GM19455 (cell line): Measurements from ENCODE around the gene TSPEAR.
"Not testable (repeated sequence)": the region's sequence is repeated elsewhere in the genome, so short reads cannot be mapped to it uniquely, and the experiment has no call there.

Experiments used
- ATAC-seq: cut with Tn5 transposase; IDR thresholded peaks from one replicate; pipeline ENCODE4 v1.9.1; 2021; ENCODE audit not compliant: unreplicated experiment

The TSPEAR gene

DNA sequence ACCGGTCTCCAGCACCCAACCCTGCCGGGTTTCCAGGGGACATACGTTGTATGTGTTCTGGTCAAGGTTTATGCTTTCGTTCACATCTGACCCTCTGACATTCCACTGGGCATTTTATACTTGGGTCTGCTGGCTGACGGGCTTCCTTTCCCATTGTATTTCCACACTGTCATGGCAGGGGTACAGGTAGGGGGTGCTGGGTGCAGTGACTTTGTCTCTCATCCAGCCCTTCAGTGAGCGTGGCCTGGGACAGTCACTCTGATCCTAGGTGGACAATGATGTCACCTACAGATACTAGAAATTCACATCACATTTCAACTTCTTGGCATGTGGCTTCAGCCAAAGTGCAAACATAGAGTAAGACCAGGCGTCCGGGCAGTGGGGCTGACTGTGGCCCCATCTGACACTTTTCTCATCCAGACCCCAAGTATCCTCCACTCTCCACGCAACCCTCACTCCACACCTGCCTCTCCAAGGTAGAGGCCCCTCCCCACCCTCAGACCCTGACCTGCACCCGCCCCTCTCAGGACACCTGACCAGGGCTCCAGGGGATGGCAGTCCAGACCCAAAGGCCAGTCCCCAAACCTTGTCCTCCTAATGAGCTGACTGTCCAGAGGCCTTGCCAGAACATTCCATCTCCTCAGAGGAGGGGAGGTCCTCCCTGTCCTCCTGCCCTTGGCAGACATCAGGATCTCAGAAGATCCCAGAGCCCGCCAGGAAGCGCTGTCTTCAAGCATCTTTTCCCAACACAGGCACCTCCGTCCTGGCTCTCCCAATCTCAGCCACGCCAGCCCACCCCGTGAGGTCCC lies 75.0 kb downstream of the TSPEAR start:
- no peak for ATAC-seq

DNA sequence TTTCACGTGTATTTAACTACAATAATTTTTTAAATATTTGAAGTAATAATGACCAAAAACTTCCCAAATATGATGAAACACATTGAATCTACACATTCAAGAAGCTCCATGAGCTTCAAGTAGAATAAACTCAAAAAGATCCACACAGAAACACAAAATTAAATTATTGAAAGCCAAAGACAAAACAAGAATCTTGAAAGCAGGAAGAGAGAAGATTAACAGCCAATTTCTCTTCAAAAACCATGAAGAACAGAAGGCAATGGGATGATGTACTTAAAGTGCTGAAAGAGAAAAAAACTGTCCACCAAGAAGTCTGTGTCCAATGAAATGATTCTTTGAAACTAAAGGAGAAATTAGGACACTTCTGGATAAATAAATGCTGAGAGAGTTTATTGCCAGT lies 79.3 kb downstream of the TSPEAR start:
- ATAC-seq = no peak

DNA sequence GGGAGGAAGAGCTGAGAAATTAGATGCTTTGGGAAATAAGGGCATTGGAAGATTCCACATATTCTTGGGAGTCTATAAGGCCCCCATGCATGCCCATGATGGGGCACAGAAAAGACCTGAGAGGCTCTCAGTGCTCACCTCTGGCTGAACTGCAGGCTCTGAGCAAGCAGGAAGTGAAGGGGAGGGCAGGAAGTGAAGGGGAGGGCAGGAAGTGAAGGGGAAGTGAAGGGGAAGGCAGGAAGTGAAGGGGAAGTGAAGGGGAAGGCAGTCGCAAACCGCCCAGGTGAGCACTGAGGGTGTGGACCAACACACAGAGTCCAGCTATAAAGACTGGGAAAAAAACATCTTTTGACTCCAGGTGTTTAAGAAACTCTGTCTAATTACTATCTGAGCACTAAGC lies 80.9 kb downstream of the TSPEAR start:
- no peak for ATAC-seq

DNA sequence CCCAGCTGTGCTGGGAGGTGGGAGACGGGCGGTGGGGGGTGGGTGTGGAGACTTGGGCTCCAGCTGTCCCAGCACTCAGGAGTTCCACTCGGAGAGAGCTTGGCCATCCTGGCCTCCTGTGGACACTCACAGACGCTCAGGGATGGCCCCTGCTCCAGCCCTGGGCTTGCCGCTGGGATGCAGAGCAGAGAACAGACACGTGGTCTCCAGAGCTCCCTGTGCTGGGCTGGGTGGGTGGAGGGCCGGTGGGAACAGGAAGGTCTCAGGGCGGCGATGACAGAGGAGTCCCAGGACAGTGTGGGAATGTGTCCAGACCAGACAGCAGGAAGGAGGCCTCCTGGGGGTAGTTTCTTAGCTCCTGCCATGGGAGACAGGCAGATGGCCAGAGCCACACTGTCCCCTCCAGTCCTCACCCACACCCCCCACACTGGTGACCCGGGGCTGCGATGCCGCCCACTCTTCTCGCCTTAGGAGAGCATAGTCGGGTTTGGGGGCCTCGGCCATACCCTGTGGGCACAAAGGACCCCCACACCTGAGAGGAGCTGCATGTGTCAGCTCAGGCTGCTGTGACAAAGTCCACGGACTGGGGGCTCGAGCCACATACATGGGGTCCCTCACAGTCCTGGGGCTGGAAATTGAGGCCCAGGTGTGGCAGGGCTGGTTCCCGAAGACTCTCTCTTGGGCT lies 82.5 kb downstream of the TSPEAR start:
- ATAC-seq = no peak

DNA sequence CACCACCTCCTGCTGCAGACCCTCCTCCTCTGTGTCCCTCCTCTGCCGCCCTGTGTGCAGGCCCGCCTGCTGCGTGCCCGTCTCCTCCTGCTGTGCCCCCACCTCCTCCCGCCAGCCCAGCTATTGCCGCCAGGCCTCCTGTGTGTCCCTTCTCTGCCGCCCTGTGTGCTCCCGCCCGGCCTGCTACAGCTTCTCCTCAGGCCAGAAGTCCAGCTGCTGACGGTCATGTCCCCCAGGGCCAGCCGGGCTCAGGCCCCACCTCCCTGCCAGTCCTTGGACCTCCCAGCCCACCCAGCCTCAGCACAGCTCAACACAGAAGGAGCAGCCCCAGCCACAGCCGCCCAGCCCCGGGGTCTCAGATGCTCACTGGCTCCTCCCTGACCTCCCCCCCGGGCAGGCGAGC lies 83.5 kb downstream of the TSPEAR start:
- ATAC-seq = not testable (repeated sequence)

DNA sequence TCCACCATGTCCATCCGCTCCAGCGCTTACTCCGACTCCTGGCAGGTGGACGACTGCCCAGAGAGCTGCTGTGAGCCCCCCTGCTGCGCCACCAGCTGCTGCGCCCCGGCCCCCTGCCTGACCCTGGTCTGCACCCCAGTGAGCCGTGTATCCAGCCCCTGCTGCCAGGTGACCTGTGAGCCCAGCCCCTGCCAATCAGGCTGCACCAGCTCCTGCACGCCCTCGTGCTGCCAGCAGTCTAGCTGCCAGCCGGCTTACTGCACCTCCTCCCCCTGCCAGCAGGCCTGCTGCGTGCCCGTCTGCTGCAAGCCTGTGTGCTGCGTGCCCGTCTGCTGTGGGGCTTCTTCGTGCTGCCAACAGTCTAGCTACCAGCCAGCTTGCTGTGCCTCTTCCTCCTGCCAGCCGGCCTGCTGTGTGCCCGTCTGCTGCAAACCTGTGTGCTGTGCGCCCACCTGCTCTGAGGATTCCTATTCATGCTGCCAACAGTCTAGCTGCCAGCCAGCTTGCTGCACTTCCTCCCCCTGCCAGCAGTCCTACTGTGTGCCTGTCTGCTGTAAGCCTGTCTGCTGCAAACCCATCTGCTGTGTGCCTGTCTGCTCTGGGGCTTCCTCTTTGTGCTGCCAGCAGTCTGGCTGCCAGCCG lies 84.1 kb downstream of the TSPEAR start:
- not testable (repeated sequence) for ATAC-seq

DNA sequence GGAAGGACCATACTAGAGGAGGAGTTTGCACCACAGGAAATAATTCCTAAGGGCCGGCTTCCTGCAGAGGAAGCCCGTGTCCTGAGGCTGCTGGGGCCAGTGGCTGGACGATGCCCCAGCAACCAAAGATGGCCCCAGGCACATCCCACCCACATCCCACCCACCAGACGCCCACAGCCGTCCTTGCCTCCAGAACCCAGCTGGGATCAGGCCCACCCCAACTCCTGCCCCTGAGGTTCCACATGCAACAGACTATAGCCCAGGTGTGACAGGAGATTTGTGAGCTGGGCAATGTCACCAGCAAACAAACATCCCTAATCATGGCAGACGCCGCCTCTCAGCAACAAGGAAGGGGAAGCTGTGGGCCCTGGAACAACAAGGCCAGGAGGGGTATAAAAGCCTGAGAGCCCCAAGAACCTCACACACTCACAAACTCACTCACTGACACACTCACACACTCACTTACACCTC lies 84.7 kb downstream of the TSPEAR start, which contains the start of gene KRTAP10-9:
TSS of gene KRTAP10-9 (plus strand) at position 421 of the 471 bp plus-strand sequence. CDS start 79 bp downstream, outside the sequence.
- ATAC-seq = no peak

DNA sequence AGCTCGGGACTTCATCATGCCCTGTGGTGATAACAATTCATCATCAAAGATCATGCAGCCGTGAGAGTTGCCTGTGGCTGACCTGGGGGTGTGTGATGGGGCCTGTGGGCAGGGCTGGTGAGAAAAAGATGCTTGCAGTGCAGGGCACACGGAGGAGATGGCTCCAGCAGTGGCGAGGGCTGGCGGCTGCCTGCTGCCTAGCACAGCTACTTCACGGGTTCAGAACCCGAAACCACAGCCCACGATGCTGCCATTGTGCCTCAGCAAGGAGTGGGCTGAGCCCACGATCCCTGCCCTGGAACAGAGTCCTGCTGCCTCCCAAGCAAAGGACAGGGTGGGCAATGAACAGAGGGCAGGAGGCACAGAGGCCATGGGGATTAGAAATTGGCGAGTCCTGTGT lies 85.1 kb downstream of the TSPEAR start:
- no peak for ATAC-seq

DNA sequence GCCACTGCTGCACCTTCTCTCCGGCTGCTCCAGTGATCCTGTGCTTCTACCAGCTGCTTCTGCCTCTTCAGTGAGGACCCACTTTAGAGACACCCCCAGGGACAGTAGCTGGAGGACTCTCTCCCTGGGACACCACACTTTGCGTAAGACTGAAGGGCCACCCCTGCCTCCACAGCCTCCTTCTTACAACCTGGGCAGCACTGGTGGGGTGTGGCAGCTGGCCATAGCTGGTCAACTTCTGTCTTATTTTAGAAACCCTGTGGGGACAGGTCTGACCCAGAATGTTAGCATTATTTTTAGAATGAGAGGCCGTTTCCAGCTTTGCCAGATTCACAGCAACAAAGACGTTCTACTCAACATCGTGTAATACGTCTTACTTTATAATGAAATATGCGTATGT lies 85.6 kb downstream of the TSPEAR start:
- no peak for ATAC-seq

DNA sequence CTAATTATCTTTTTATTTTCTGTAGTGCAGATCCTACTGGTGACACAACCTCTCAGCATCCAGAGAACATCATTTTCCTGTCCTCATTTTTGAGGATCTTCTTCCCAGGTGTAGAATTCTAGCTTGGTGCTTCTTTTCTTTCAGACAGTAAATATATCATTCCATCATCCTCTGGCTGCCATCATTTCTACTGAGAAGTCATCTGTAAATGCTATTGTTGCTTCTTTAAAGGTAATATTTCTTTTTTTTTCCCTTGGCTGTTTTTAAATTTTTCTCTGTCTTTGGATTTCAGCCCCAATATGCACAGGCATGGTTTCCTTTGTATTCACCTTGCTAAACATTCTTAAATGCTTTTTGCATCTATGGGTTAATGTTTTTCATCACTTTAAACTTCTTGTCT lies 87.8 kb downstream of the TSPEAR start:
- no peak for ATAC-seq

DNA sequence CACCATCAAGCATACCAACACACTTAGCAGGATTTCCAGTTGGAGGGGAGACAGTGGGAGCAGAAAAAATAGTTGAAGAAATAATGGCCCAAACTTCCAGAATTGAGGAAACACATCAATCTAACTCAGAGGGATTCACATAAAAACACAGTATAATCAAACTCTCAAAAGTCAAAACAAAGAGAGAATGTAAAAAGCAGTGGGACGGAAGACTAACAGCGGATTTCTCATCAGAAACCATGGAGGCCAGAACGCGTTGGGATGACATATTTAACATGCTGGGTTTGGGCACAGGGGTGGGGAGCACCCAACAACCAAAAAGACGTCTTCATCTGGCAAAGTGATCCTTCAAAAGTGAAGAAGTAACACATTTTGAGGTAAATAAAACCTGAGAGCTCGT lies 91.5 kb downstream of the TSPEAR start:
- ATAC-seq = no peak

DNA sequence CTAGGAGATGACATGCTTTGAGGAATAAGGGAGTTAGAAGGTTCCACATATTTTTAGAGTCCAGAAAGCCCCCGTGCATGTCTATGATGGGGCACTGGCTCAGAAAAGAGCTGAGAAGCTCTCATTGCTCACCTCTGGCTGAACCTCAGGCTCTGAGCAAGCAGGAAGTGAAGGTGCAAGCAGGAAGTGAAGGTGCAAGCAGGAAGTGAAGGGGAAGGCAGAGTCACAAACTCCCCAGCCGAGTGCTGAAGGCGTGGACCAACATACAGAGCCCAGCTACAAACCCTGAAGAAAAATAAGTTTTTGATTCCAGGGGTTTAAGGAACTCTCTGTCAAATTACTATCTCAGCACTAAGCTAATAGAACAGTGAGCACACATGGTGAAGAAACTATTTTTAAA lies 92.5 kb downstream of the TSPEAR start:
- no peak for ATAC-seq

DNA sequence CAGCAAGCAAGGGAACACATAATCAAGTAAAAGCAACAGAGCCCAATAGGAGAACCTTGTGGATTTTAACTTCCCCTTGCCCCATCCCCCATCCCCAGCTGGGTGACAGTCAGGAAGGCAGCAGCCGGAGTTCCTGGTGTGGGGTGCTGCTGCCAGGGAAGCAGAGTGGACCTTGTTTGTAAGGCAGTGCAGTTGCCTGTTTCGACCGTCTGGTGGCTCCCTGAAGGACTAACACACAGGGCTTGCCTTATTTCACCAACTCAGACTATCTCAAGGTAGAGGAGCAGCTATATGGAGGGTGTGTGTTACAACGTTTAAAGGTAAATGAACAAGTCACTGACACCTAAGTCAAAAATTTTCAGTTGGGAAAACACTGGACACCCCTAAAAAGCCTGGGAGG lies 92.9 kb downstream of the TSPEAR start:
- ATAC-seq = no peak

DNA sequence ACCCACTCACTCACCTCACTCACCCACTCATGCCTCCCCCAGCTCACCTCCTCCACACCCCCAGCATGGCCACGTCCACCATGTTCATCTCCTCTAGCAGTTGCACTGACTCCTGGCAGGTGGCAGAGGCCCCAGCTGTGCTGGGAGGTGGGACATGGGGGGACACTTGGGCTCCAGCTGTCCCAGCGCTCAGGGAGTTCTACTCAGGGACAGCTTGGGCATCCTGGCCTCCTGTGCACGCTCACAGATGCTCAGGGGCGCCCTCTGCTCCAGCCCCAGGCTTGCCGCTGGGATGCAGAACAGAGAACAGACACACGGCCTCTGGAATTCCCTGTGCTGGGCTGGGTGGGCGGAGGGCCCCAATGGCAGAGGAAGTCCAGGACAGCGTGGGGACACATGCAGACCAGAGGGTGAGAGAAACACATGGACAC lies 94.3 kb downstream of the TSPEAR start:
- no peak for ATAC-seq

DNA sequence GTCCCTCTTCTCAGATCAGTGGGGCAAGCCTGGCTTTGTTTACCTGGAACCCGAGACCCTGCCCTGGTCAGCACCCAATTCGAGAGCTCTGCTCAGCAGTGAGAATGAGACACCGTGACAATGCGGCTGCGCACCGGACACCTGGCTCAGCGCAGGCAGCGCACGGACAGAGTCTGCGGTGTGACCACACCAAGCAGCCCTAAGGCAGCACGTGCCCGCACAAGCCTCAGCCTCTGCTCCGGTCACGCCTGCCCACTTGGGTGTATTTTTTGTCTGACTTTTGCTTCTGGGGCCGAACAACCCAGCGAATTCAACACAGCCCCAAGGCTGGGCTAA lies 94.8 kb downstream of the TSPEAR start:
- no peak for ATAC-seq

DNA sequence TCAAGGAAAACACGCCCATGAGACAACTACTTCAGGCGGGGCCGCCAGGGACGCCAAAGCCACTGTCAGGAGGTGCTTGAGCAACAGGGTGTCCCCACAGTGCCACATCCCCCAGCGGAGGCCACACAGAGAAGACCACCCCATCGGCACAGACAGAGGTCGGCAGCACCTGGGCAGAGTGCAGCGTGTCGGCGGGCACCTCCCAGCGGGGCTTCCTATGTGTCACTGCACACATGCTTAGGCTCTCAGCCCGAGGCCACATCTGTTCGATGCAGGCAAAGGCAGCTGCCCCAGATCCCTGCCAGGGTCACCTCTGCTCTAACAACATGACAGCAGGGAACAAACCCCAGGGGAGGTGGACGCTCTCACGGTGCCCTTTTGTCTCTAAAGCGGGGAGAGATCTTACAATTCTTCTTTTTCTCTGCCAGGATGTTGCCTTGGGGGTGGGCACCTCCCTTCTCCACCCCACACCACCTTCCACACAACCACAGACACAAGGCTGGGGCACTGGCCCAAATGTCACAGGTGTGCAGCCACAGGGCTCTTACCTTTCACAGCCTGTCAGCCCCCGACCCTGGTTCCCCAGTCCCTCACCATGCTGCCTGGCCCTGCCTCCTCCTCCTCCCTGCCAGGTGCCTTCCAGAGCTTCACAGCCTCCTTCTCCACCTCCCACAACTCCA lies 95.3 kb downstream of the TSPEAR start:
- ATAC-seq = no peak

DNA sequence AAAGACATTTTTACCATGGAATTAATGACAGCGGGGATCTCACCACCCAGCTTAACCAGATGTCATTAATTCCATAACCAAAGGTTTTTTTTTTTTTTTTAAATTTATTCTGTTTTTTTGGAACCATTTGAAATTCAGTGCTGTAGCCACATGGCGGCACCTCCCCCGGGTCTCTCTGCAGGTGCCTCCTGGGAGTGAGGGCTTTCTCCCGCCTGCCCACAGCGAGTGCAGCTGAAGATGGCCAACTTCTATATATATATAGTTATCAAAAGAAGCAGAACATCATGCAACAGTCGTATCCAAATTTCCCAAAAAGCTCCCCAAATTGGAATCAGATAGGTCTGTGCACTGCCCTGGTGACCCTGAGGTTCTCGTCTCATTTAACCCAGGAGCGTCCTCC lies 95.9 kb downstream of the TSPEAR start:
- no peak for ATAC-seq

DNA sequence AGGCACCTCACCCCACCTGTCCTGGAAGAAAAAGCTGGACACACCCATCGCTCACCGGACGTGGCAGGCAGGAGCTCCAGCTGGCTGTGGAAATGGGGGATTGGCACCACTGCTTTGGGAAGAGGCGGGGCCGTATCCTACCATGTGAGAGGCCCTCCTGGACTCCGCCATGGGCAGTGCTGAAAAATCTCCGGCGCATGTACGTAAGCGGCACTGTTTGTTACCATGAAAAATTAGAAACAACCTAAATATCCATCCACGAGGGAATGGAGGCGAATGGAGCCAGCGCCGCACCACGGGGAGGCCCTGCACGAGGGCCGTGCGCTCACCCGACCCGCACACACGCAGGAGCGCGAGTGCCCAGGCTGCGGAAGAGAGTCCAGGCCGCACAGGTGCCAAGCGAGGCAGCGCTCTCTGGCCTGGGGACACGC lies 96.4 kb downstream of the TSPEAR start:
- ATAC-seq = no peak

DNA sequence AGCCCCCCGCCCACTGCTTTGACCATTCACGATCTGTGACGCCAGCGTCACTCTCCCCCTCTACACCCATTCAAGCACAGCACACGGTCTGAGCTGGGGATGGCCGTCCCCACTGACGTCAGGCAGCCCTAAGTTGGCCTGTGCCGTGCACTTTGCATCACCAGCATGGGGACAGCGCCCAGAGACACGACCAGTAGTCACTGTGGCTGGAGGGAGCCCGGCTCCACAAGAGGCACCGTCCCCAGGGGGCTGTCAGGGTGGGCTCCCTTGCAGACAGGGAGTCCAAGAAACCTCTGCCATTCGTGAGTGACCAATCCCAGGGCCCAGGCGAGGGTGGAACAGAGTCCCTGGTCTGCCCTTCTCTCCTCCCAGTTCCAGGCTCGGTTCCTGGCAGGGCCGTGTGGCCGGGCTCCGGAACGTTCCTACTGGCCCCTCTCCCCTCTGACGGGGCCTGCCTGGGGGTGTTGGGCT lies 97.2 kb downstream of the TSPEAR start:
- ATAC-seq = no peak

DNA sequence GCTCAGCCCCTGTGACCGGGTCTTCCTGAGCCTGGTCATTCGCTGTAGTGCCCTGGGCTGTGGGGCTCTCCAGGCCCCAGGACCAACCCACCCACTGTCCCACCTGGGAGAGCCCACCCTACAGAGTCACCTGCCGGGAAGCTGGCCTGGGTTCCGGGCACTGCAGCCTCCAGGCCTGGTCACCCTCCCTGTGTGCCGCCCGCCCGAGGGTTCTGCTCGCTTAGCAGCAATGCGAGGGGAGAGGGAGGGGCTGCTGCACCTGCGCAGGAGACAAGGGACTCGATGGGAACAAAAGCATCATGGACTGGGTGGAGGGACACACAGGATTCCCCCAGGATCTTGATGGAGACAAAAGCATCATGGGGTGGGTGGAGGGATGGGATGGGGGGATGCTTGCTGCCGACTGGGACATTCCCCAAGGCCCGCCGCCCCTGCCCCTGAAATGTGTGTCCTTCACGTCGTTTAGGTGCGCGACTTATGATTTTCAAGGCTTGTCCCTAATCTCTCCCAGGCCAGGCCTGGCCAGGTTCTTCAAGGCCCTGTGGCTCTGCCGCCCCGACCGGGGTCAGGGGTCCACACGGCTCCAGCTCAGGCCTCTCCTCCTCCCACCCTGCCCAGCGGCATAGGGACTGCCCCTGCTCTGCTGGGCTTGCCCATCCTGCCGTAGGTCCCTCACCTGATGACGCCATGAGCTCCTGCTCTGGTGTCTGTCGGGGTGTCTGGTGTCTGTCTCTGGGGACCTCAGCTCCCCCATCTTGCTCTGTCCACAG lies 97.8 kb downstream of the TSPEAR start:
- no peak for ATAC-seq
